Hematopoietic multipotent progenitor cell treated with erythropoietin and hydrocortisone succinate and interleukin-3 and kit ligand, for 6 days (in vitro differentiated cells): Measurements from ENCODE around the gene IQSEC3.

Experiments
- DNase-seq: peaks from one replicate; pipeline ENCODE4 v3.0.0-alpha.2; 2015

IQSEC3 gene

DNA sequence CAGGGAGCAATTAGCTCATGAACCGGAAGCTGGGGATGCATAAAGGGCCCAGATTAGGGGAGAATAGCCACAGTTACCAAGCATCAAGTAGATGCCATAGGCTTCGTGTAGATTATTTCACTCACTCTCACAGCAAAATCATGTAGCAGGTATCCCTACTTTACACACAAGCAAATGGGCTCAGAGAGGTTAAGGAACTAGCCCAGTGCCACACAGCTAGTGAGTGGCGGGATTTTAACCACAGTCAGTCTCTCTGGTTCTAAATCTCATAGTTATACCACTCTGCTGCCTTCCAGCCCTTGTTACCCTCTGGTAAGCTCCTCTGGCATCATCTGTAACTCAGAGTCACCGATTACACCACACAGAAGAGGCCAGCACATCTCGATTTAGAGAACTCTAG, 49.0 kb downstream of the IQSEC3 start:
- DNase-seq = no peak

DNA sequence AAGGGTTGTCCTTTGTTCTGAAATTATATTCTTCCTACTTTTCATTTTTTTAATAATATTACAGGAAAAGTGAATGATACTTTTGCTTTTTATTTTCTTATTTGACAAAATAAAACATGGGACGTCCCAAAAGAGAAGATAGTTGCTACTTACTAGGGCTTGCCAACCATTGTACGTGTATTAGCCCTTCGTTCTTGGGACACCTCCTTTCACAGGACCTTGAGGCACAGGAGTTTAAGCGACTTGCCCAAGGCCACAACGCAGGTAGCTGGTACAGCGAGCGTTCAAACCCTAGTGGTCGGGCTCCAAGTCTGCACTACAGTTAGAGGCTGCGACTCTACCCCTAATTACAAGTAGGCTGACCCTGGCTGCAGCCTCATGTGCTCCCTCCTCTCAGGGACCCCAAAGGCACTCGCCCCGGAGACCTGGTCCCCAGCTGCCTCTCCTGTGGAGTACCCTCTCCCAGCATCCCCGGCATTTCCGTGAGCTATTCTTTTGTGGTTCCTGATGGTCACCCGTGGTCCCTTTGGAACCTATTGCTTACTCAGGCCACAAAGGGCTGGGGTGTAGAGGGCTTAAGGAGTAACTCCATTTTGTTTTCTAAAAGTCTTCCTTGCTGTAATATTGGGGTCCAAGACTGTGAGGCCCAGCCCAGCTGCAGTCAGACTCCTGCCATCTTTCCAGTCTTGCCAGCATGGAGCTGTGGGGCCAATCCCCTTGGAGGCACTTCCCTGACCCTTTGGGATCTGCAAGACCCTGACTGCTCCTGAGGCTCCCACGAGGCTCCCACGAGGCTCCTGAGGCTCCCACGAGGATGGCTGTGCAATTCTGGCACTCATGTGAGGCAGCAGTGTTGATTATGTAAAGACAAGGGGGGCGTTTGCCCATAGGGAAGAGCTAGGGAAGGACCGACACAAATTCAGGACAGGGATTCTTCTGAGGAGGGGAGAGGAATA, 49.7 kb downstream of the IQSEC3 start:
- no peak for DNase-seq

DNA sequence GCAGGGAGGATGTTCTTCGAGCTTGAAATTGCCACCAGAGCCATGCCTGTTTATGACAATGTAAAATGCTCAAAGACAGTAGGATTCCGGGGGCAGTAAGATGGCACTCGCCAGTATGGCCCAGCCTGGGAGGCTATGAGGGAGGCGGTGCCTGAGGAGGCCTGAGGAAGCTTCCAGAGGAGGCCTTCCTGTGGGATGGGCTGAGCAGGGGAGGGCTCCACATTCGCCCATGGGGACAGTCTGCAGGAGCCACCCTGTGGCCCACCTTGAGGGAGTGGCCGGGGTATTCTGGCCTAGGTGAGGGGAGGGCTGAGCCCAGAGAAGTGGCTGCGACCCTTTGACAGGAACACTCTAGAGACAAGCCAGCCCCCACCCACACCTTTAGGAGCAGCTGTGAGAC, 50.7 kb downstream of the IQSEC3 start:
- DNase-seq = no peak

DNA sequence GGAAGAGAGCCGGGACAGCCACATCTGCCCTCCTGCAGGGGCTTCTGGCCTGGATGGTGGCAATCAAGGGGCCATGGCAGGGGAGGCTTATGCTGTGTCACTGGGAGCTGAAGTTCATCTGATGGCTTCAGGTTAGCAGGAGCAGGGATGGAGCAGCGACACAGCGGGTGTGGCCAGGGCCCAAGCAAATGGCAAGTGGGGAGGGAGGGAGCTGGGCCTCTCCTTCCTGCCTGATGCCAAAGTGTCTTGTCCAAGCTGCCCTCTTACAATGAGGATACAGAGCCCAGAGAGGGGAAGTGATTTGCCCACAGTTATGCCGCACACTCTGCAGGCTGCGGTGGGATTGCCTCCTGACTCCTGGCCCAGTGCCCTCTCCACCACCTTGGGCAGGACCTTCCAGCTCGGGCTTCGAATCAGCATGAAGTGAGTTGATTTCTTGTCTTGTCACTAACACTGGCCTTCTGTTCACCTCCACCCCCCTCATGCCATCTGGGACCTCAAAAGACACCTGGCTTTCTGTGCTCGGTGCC, 51.3 kb downstream of the IQSEC3 start:
- no peak for DNase-seq

DNA sequence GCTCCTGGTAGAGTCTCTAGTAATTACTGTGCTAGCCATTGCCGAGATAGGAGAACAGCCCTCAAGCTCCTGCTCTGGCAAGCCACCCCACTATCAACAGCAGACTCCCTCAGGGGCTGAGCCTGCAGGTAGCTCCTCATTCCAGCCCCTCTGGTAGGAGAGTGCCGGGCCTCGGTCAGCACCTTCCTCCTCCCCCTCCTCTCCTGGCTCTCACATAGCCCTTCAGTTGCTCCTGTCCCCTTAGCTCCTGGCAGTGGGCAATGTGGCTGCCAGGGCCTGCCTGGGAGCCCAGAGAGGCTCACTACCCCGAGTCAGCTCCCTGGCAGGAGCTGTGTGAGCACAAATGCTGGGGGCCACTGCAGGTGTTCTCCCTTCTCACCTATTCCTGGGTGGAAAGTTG, 52.0 kb downstream of the IQSEC3 start:
- DNase-seq = no peak

DNA sequence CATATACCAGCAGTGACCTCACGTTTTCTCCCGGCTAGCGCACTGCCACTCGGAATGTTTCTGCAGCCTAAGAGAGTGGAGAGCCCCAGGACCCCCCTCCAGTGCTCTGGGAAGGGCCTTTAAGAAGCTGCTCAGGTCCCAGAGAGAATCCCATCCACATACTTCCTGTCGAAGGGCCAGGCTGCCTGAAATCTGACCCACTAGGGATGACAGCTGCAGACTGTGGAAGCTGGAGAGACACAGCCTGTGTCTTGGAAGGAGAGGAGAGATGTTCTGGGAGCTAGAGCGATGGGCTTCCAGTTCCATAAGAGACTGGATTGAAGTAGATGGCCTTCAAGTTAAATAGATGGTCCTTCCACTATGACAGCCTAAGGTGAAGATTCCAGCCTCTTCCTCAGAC, 54.4 kb downstream of the IQSEC3 start:
- no peak for DNase-seq

DNA sequence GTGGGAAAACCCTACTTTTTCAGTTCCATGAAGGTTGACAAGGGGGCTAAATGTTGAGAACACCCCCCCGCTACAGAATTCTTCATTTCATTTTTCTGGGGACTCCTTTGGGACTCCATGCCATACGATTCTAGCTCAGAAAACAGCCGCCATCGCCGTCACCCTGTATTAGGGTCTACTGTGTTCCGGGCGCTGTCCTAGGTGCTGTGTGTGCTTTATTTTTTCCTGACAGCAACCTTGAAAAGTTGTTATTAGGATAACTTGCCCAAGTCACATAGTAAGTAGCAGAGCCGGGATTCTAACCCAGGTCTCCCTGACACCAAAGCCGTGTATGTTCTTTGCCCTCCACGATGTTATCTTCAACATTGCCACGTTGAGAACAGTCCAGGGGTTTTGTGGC, 55.1 kb downstream of the IQSEC3 start:
- DNase-seq = no peak

DNA sequence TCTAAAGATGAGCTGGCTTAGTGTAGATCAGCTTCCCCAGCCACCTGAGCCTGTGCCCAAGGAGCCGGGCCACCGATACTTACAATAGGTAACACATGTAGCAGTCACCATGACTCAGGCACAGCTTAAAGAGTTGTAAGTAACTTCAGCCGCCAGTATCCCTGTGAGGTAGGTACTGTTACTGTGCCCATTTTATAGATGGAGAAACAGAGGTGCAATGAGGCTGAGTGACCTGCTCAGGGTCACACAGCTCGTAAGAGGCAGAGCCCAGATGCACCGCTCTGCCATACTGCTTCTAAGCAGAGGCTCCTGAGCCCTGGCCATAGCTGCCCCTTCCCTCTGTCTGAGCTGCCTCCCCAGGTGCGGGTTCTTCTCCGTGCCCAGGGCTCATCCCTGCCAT, 58.5 kb downstream of the IQSEC3 start:
- DNase-seq = no peak

DNA sequence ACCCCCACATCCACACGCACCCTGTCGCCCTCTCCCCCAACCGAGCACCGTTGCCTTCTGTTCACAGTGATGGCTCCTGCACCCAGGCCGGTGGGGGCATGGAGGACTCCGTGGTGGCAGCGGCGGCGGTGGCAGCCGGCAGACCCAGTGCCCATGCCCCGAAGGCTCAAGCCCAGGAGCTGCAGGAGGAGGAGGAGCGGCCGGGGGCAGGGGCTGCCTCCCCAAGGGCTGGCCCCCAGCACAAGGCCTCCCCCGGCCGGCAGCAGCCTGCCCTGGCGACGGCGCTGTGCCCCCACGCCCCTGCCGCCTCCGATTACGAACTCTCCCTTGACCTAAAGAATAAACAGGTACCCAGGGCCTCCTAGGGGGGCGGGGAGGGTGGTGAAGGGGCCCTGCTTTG, 59.0 kb downstream of the IQSEC3 start:
- no peak for DNase-seq

DNA sequence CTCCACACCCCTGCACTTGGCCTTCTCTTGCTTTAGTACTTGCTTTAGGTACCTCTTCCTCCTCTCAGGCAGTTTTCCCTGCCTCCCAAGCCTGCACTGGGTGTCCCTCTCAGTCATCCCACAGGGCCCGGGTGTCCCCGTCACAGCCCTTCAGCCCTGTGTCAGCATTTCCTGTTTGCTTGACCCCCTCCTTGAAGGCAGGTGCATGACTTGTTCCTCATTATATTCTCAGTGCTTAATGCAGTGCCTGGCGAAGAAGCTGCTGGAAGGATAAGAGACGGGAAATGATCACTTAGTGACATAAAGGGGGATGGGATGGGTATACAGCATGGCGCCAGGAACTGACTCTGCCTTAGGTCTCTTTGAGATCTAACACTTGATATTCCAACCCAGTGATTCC, 61.5 kb downstream of the IQSEC3 start:
- DNase-seq = no peak

DNA sequence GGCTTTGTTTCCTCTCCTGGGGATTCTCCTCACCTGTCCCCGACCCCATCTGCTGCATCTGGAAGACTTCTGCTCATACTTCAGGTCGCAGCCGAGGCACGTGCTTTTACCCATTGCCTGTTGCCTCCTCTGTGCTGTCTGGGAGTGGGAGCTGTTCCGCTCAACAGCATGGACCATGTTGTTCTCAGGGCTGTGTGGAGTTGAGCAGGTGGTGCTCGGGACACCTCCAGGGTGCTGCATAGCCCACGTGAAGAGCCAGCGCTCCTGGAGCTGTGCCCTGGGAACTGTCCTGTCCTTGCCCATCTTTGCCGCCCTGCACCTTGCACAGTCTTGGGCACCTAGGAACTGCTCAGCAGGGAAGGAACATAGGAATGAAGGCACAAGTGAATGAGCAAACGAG, 62.4 kb downstream of the IQSEC3 start:
- no peak for DNase-seq

DNA sequence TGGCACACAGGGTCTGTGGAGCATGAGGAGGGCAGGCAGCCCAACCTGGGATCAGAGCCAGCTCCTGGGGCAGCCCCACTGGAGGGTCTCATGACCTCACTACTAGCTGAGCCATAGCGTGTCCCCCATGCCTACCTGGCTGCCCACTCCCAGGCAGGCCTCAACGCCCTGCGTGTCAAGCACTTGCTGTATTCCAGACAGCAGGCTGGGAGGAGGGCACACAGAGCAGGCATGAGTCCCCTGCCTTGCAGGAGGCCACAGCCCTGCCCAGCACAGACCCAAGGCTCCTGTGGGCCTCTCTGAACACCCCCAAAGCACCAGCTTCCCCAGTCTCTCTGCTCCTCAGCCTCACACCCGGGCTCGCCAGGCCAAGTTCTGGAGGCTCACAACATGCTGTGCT, 64.0 kb downstream of the IQSEC3 start:
- no peak for DNase-seq

DNA sequence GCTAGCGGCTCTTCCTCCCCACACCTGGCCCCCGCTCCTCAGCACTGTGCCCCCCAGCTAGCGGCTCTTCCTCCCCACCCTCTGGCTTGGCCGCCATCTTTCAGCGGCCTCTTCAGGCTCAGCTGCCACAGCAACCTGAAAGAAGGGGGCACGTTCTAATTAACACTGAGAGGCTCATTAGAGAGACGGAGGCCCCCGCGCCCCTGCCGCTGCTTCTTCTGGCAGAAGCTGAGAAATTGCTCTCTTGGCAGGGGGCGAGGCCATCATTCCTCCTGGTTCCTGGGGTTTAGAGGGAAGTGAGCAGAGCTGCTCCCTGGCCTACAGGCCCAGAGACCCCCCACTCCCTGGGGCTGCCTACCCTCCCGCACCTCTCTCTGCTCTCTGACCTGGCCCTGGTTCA, 64.4 kb downstream of the IQSEC3 start:
- no peak for DNase-seq

DNA sequence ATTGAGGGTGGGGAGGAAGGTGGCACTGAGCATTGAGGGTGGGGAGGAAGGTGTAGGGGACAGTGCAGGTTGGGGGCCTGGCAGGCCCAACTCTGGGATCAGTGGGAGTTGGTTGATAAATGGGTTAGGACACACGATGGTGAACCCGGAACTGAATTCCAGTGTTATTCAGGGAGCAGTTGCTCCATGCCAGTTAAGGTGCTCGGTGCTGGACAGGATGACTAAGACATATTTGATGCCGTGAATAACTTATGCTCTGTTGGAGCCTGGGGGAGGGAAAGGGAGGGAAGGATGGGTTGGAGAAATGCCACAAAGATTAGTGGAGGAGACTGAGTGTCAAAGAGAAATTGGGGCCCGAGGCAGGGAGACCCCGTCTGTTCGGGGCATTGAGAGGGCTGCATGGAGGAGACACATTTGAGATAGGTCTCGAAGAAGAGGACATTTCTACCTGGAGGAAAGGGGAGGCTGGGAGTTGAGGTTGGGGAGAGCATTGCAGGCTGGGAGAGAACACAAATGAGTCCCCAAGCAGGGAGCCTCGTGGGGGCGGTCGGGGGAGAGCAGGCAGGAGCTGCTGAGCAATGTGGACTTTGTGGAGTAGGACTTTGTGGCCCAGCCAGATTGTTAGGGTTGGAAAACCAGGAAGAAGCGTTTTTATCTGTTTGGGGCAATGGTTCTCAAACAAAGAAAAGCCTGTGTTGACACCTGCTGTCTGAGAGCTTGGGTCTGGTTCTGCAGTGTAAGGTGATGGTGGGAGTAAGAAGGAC, 65.3 kb downstream of the IQSEC3 start:
- no peak for DNase-seq

DNA sequence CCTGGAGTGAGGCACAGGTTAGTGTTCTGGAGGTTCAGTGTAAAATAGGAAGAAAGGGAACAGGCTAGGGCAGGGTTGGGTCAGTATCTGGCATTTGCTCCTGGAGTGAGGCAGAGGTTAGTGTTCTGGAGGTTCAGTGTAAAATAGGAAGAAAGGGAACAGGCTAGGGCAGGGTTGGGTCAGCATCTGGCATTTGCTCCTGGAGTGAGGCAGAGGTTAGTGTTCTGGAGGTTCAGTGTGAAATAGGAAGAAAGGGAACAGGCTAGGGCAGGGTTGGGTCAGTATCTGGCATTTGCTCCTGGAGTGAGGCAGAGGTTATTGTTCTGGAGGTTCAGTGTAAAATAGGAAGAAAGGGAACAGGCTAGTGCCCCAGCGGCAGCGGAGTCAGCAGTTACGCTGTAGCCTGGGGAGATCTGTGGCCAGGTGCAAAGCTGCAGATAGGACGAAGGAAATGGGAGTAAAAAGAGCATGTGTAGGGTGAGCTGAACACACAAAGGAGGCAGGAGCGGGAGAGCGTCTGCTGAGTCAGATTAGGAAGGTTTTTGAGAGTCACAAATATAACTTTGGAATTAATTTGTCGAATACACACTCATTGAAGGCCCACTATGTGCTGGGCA, 67.2 kb downstream of the IQSEC3 start:
- DNase-seq = peak; percentile 38

DNA sequence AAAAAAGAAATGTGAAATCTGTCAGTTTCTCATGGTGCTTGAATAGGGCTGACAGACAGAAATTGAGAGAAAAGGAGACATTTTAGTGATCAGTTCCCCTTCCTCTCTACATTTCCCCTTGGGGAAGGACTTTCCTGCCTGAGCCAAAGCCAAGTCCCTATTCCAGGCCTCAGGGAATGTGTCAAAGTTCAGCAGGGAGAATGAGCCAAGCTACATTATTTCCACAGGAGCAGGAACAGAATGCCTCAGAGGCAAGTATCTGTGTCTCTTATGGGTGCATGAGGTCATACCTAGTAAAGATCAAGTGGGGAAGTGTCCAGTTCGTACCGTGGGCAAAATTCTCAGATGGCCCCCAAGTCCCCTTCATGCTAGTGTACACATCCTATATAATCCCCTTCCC, 68.6 kb downstream of the IQSEC3 start:
- DNase-seq = no peak

DNA sequence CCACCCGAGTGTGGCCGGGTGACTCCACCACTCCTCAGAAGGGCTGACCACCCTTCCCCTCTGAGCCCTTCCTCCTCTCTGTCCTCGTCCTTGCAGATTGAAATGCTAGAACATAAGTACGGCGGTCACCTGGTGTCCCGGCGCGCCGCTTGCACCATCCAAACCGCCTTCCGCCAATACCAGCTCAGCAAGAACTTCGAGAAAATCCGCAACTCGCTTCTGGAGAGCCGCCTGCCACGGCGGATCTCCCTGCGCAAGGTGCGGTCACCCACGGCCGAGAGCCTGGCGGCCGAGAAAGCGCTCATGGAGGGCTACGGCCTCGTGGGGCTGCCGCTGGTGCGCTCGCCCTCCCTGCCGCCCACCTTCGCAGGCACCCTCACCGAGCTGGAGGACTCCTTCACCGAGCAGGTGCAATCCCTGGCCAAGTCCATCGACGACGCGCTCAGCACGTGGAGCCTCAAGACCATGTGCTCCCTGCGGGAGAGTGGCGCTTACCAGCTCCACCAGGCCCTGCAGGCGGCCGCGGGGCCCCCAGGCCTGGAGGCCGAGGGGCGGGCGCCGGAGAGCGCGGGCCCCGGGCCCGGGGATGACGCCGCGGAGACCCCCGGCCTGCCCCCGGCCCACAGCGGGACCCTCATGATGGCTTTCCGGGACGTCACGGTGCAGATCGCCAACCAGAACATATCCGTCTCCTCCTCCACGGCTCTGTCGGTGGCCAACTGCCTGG, 71.8 kb downstream of the IQSEC3 start:
- DNase-seq = no peak

DNA sequence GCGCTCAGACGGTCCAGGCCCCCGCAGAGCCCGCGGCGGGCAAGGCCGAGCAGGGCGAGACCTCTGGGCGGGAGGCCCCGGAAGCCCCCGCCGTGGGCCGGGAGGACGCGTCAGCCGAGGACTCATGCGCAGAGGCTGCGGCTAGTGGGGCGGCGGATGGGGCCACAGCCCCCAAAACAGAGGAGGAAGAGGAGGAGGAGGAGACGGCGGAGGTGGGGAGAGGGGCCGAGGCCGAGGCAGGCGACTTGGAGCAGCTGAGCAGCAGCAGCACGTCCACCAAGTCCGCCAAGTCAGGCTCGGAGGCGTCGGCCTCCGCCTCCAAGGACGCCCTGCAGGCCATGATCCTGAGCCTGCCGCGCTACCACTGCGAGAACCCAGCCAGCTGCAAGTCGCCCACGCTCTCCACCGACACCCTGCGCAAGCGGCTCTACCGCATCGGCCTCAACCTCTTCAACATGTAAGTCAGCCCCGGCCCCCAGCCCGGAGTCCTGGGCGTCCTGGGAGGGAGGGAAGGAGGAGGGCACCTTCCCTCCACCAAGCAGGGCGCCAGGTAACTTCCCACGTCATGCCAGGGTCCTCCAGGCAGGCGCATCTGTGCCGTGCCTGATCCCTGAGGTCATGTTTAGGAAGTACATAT, 72.4 kb downstream of the IQSEC3 start:
- DNase-seq = peak; percentile 45

DNA sequence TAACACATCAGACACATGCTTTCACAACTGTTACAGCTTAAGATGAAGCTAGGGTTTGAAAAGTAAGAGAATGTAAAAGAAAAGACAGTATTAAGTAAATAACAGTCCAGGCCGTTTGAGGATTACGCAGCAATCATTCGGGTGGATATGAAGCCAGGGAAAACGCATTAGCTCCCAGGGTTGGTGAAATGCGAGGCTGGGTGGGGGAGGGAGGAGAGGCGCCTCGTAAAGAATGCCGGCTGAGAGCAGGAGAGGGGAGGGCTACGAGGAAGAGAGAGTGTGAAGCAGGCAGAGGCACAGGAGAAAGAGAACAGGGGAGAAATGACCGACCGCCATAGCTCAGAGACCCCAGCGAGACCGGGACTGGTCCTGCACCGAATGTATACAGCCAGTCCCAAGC, 73.0 kb downstream of the IQSEC3 start:
- DNase-seq = no peak

DNA sequence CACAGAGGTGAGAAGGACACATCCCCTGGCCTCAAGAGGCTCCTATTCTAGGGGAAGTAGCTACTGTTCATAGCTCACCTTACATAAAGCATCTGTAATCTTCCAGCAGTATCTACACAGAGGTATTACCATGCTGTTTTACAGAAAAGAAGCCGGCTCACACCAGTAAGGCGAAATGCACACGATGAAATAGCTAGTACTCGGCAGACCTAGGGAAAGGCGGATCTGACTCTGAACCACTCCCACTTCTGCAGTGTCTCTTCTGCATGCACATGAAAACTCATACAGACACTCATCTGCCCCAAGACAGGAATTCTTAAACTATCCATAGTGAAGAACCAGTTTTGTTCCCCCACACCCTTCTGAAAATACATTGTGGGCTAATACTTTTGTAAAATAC, 73.6 kb downstream of the IQSEC3 start:
- no peak for DNase-seq

DNA sequence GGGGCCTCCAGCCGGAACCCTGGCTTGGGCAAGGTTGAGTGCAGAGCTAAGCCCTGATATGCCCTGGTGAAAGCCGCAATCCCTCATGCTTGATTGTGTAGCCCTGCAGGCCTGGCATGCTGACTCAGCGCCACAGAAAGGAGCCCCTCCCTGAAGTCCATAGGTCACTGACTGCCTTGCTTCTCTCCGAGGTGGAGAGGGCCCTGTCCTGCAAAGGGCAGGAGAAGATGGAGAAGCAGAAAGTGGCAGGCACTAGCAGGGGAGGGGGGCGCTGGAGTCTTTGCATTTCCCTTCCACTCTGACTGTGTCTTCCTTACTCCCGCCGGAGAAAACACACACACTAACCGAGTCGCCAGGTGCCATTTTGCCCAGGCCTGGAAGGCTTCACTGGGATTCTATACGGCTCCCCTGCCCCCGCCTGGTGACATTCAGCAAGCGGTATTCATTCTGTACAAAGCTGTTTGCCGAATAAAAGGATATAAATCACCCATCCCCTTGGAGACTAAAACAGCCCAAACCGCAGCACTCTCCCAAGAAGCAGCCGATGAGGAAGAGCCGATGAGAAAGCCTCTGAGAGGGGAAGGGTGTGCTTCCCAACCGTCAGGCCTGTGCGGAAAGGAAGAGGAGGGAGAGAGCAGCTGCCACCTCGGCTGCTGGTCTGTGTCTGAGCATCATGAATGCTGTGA, 77.5 kb downstream of the IQSEC3 start:
- DNase-seq = peak; percentile 67
